ENCODE results near the gene PSORS1C1. TPM values are rescaled to one million over a fixed set of nuclear protein-coding genes. Genes with fewer than 3 reads are reported as not detected.

PSORS1C1 gene
- total RNA-seq, 4 donors from 2014 or later: not detected

DNA sequence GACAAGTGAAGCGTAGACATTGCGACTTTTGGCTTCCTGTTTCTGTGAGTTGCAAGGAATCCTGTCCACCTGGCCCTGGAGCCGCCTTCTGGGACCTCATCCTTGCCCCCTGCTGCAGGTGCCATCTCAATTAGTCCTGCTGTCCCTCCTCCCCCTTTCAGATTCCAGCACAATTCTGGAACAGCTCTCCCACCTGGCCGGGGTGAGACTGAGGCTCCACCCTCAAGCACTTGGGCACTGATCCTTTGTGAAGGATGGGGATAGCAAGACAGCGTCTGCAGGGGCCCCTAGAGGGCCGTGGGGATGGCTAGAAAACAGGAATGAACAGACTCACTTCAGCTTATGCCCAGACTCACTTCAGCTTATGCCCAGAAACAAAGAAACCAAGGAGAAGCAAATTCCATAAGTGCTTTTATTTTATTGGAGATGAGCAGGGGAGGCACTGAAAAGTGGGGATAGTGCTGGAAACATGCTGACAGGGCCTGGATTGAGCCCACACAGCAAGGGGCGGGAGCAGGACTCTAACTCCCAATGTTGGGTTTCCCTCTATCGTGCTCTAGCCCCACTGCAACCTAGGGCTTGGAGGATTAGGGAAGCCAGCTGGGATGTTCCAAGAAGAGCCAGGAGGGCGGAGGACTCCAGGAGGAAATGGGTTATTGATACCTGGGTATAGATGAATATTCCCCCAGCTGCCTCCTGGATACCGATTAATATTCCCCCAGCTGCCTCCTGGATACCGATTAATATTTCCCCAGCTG is 3.6 kb upstream of the PSORS1C1 start:
- TF ChIP-seq, protein P1, sequence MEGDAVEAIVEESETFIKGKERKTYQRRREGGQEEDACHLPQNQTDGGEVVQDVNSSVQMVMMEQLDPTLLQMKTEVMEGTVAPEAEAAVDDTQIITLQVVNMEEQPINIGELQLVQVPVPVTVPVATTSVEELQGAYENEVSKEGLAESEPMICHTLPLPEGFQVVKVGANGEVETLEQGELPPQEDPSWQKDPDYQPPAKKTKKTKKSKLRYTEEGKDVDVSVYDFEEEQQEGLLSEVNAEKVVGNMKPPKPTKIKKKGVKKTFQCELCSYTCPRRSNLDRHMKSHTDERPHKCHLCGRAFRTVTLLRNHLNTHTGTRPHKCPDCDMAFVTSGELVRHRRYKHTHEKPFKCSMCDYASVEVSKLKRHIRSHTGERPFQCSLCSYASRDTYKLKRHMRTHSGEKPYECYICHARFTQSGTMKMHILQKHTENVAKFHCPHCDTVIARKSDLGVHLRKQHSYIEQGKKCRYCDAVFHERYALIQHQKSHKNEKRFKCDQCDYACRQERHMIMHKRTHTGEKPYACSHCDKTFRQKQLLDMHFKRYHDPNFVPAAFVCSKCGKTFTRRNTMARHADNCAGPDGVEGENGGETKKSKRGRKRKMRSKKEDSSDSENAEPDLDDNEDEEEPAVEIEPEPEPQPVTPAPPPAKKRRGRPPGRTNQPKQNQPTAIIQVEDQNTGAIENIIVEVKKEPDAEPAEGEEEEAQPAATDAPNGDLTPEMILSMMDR (IDR thresholded peaks at IDR 0.05 in 4 of 5, conservative IDR thresholded peaks at IDR 0.05 in 1 of 5): no peak
- no peak for TF ChIP-seq POLR2A (IDR thresholded peaks at IDR 0.05)
- H3K4me3 ChIP-seq: no peak overlapping the region
- H3K27ac ChIP-seq: no peak overlapping the region
- peaks cover 0 to 8% (median 0%) of the 10 kb centered on the region in 3 donors for H3K27me3 ChIP-seq
- ATAC-seq (no peak), DNase-seq (no peak)
- peaks cover 0 to 11% of the 10 kb centered on the region in 2 donors for H3K4me1 ChIP-seq
- in situ Hi-C loops (cut with MboI; ENCODE audit: low sequenced_read_pairs in 4 of 4): no loop called here
- intact Hi-C loops (cut with DNase I; ENCODE audit: low total_unique reads): no loop called here
- H3K36me3 ChIP-seq: no peaks in the 10 kb centered on the region
- H3K9me3 ChIP-seq: no peaks in the 10 kb centered on the region

DNA sequence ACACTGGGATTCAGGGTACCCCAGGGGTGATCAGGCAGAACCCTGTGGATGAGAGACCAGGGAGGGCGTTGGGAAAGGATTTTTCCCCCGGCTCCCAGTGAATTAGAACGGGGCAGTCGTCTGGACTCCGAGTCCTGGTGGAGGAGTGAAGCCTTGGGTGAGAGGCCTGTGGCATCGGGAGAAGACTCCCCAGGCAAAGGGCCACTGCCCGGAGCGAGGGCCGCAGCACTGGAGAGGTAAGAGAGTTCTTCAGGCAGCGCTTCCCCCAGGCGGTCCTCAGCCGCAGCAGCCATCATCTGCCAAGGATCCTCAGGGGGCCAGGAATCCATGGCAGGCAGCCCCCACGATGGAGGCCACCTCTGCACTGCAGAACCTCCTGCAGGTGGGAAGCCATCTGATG is 2.9 kb upstream of the PSORS1C1 start:
- DNase-seq (no peak), ATAC-seq (no peak)
- H3K36me3 ChIP-seq: no peaks in the 10 kb centered on the region
- peaks cover 0 to 11% of the 10 kb centered on the region in 2 donors for H3K4me1 ChIP-seq
- TF ChIP-seq, protein P1 (IDR thresholded peaks at IDR 0.05 in 4 of 5, conservative IDR thresholded peaks at IDR 0.05 in 1 of 5): no peak
- no peak for TF ChIP-seq POLR2A (IDR thresholded peaks at IDR 0.05)
- H3K4me3 ChIP-seq: no peak overlapping the region
- H3K27me3 ChIP-seq: peaks cover 0 to 8% (median 0%) of the 10 kb centered on the region in 3 donors
- in situ Hi-C loops (cut with MboI; ENCODE audit: low sequenced_read_pairs in 4 of 4) (no loop called here), intact Hi-C loops (cut with DNase I; ENCODE audit: low total_unique reads) (no loop called here)
- no peak overlapping the region for H3K27ac ChIP-seq
- H3K9me3 ChIP-seq: no peaks in the 10 kb centered on the region

DNA sequence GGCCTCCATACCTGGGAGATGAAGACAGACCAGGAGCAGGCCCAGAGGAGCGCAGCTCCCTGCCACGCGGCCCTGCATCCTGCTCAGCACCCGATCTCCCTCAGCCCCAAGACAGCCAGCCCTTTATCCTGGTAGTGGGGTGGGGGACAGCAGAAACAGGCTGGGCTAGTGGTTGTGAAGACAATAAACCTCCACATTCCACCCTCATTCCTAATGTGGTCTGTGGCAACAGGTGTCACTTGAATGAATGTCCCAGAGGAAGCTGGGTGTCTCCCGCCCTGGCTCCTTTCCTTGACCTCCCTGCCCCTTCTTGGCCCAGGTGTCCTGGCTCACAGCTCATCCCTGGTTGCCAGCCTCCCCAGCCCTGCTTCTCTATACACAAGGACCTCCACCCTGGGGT is 2.1 kb upstream of the PSORS1C1 start, which contains the start of gene C6orf15:
Gene C6orf15 (minus strand): TSS at position 98 of the 400 bp plus-strand sequence. CDS start 20 bp downstream, at position 78.
- no peaks in the 10 kb centered on the region for H3K36me3 ChIP-seq
- H3K4me3 ChIP-seq: no peak within 1 kb of the TSS
- intact Hi-C loops (cut with DNase I; ENCODE audit: low total_unique reads) (no loop called here), in situ Hi-C loops (cut with MboI; ENCODE audit: low sequenced_read_pairs in 4 of 4) (no loop called here)
- DNase-seq (no peak), ATAC-seq (no peak)
- H3K4me1 ChIP-seq: peaks cover 0 to 11% of the 10 kb centered on the region in 2 donors
- no peak within 1 kb of the TSS for H3K27ac ChIP-seq
- no peaks in the 10 kb centered on the region for H3K9me3 ChIP-seq
- TF ChIP-seq, protein P1 (IDR thresholded peaks at IDR 0.05 in 4 of 5, conservative IDR thresholded peaks at IDR 0.05 in 1 of 5): no peak
- TF ChIP-seq POLR2A (IDR thresholded peaks at IDR 0.05): no peak
- H3K27me3 ChIP-seq: peaks cover 0 to 8% (median 0%) of the 10 kb centered on the region in 3 donors

DNA sequence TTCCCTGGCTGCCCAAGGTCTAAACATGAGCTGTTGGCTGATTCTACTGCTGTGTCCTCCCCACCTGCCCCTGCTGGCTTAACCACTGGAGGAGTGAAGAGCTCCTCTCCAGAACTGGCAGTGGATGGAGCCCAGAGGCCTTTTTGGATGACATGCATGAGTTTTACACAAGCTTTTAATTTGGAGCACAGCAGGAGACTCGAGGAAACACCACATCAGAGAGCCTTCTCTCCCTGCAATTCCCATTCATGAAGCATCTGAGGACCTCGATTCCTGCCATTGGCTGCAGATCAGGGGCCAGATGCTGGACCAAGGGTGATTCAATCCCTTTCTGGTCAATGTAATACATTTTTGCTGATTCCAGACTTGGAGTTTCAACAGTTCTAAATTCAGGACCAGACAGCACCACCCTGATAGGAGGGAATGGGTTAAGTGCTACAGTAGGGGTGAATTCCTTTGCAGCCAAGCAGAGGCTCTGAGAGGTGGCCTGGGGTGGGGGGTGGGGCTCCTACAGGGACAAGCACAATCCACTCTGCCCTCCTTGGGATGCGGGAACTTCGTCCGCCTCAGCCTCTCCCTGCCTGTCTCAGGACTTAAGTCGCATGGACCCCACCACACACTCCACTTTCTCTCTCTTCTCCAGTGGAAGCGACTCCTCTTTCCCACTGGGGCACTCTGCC is 599 bp upstream of the PSORS1C1 start:
- TF ChIP-seq, protein P1 (IDR thresholded peaks at IDR 0.05 in 4 of 5, conservative IDR thresholded peaks at IDR 0.05 in 1 of 5): no peak
- TF ChIP-seq POLR2A (IDR thresholded peaks at IDR 0.05): no peak
- H3K36me3 ChIP-seq: no peaks in the 10 kb centered on the region
- no peak overlapping the region for H3K4me3 ChIP-seq
- H3K27ac ChIP-seq: peak overlapping the region in 3 of 4 donors; percentile 31 to 72 (median 45)
- DNase-seq (no peak), ATAC-seq (peak; percentile 12 to 14)
- peaks cover 0 to 8% (median 0%) of the 10 kb centered on the region in 3 donors for H3K27me3 ChIP-seq
- H3K9me3 ChIP-seq: no peaks in the 10 kb centered on the region
- in situ Hi-C loops (cut with MboI; ENCODE audit: low sequenced_read_pairs in 4 of 4): no loop called here
- intact Hi-C loops (cut with DNase I; ENCODE audit: low total_unique reads): no loop called here
- peaks cover 0 to 11% of the 10 kb centered on the region in 2 donors for H3K4me1 ChIP-seq

Data from gastrocnemius medialis (tissue), 4 donors.